Natural killer cell treated with Interleukin-12 subunit alpha and Interleukin-12 subunit beta and Interleukin-15 and Interleukin-18, amount 100 ng/mL, for 72 hours (primary cell): ENCODE results near the gene CACHD1. TPM values are rescaled to one million over a fixed set of nuclear protein-coding genes. Genes with fewer than 3 reads are reported as not detected.

Experiments
- ATAC-seq, 2 donors: fragments of 150-1000 bp; cut with Tn5 transposase in 1 of 2; sonication (Bioruptor Pico), chemical (Tn5 transposase) in 1 of 2; 2 replicates each; pipeline ENCODE4 v1.10.0; 2021
- DNase-seq: peaks from one replicate; pipeline ENCODE4 v3.0.0; 2022; ENCODE audit warnings: low spot score
- H3K27ac Mint-ChIP-seq, 2 donors: 1 replicate in 1 of 2; 2 replicates in 1 of 2; pipeline ENCODE4 v1.8.0; 2022; ENCODE audit warnings: mixed read lengths in 2 of 2, mild to moderate bottlenecking in 1 of 2, moderate library complexity in 1 of 2
- H3K27me3 Mint-ChIP-seq, 2 donors: 1 replicate in 1 of 2; 2 replicates in 1 of 2; pipeline ENCODE4 v1.8.0; 2022; ENCODE audit warnings: mixed read lengths in 2 of 2
- H3K36me3 Mint-ChIP-seq: one replicate; pipeline ENCODE4 v1.8.0; 2022; ENCODE audit warnings: mixed read lengths
- H3K4me1 Mint-ChIP-seq, 2 donors: 1 replicate in 1 of 2; 2 replicates in 1 of 2; pipeline ENCODE4 v1.8.0; 2022; ENCODE audit warnings: low read depth in 2 of 2, mixed read lengths in 2 of 2, mild to moderate bottlenecking in 1 of 2
- H3K4me3 Mint-ChIP-seq: one replicate; pipeline ENCODE4 v1.8.0; 2022; ENCODE audit warnings: mixed read lengths
- H3K9me3 Mint-ChIP-seq: 2 replicates; pipeline ENCODE4 v1.8.0; 2022; ENCODE audit warnings: mixed read lengths
- total RNA-seq, 2 donors: library from RNA; stranded (reverse); gene quantifications; one replicate each; pipeline ENCODE4 v1.2.3, GENCODE V29; 2022

Gene CACHD1
- total RNA-seq, 2 donors from 2014 or later = 0.11 to 0.14 TPM

DNA sequence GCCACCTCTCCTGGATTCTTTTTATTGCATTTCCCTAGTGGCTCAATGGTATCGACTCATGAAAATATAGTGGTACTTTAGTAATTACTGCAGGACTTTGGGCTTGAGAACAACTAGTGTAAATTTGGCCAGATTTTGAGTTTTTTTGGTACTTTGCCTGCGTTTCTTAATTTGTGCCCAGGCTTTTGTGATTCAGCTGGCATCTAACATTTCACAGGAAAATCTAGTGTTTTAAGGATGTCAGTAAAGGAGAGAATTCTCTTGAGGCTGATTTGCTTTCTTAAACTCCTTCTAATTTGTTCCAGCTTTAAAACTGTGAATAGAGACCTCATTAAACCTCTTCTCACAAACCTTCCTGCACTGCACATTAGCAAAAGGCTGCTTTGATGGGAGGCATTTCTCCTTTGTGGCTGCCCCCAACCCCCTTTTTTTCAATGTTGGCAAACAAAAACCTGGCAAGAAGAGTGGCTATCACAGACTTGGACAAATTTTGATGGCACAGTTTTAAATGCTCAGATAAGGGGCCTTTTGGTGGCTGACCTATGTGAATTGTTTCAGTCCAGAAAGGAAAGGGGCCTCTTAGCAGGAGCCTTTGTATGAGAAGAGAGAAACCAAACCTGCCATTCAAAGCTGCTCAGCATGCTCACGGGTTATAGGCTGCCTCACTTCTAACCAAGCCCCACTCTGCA, 161.6 kb downstream of the CACHD1 start:
- Mint-ChIP-seq H3K36me3 (no peaks in the 10 kb centered on the region), H3K27me3 (peaks cover 0 to 6% of the 10 kb centered on the region in 2 donors), H3K4me3 (no peak overlapping the region), H3K27ac (no peak overlapping the region), H3K9me3 (no peaks in the 10 kb centered on the region), H3K4me1 (peaks cover 6% of the 10 kb centered on the region in 2 donors)
- DNase-seq (no peak), ATAC-seq (no peak)

DNA sequence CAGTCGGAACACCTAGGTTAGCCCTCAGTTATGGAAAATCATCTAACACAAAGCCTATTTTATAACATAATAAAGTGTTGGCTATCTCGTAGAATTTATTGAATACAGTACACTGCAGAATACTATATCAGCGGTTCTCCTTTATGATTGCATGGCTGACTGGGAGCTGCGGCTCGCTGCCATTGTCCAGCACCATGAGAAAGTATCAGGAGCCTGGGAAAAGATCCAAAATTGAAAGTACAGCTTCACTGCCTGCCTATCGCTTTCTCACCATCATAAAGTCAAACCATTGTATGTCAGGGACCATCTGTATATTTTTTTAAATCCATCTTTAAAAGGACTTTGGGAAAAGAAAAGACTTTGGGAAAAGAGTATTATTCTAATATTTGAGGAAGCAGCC, 163.0 kb downstream of the CACHD1 start:
- no peaks in the 10 kb centered on the region for H3K36me3 Mint-ChIP-seq
- ATAC-seq (no peak), DNase-seq (no peak)
- H3K4me1 Mint-ChIP-seq = peaks cover 6% of the 10 kb centered on the region in 2 donors
- H3K4me3 Mint-ChIP-seq = no peak overlapping the region
- no peaks in the 10 kb centered on the region for H3K27me3 Mint-ChIP-seq
- H3K27ac Mint-ChIP-seq = no peak overlapping the region
- H3K9me3 Mint-ChIP-seq = no peaks in the 10 kb centered on the region

DNA sequence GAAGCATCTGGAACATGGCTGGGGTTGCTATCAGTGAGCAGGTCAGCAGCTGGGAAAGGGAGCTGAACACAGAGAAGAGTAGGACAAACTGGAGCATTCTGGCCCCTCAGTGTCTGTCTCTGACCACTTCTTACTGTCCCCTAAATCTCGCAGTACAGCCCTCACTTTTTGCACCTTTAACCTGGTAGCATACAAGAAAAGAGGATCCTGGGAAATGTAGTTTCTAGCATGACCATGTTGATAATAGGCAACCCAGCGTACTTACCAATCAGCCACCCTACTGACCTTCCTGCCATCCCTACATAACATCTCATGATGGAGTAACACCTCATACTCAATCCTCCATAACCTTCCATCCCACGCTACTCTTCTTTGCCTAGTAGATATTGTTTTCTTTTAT, 175.8 kb downstream of the CACHD1 start:
- no peak overlapping the region for H3K4me3 Mint-ChIP-seq
- ATAC-seq = no peak
- no peak overlapping the region for H3K27ac Mint-ChIP-seq
- no peaks in the 10 kb centered on the region for H3K9me3 Mint-ChIP-seq
- no peak for DNase-seq
- H3K36me3 Mint-ChIP-seq = no peaks in the 10 kb centered on the region
- no peaks in the 10 kb centered on the region for H3K4me1 Mint-ChIP-seq
- peaks cover 8 to 30% of the 10 kb centered on the region in 2 donors for H3K27me3 Mint-ChIP-seq

DNA sequence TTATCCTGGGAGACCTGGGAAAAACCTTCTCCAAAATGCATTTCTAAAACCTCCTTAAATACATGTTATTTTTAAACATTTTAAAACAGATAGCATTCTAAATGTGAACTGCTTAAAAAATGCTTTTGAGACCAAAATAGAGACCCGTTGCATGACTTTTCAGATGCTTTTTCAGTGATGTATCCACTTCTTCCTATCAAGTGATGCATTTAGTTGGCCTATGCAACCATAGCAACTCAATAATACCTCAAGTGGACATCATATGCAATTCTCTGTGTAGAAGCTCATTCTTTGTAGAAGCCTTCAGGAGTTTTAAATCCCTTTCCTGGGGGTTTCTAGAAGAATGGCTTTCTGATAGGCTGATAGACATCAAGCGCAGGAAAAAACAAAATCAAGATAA, 180.5 kb downstream of the CACHD1 start:
- Mint-ChIP-seq H3K36me3 (no peaks in the 10 kb centered on the region), H3K4me1 (no peaks in the 10 kb centered on the region), H3K9me3 (no peaks in the 10 kb centered on the region), H3K27me3 (peaks cover 18 to 34% of the 10 kb centered on the region in 2 donors), H3K27ac (no peak overlapping the region), H3K4me3 (no peak overlapping the region)
- DNase-seq (no peak), ATAC-seq (no peak)

DNA sequence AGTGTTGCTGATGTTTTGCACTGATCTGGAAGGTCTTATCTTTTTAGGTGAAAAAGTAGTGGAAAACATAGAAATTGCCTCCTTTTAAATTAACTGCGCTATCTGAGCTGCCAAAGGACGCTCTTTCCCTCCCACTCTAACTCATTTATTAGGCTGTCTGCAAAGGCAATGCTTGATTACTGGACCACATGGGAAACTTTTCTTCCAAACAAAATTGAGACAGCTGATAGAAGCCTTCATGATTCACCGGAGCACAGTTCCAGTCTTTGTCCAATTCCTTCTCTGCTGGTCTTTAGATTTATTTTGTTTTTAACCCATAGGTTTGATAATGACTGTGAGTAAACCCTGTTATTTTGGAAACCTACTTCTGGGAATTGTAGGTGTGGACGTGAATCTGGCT, 181.9 kb downstream of the CACHD1 start:
- DNase-seq (no peak), ATAC-seq (no peak)
- Mint-ChIP-seq H3K27me3 (peaks cover 18 to 37% of the 10 kb centered on the region in 2 donors), H3K36me3 (no peaks in the 10 kb centered on the region), H3K4me1 (no peaks in the 10 kb centered on the region), H3K27ac (no peak overlapping the region), H3K4me3 (no peak overlapping the region), H3K9me3 (no peaks in the 10 kb centered on the region)

DNA sequence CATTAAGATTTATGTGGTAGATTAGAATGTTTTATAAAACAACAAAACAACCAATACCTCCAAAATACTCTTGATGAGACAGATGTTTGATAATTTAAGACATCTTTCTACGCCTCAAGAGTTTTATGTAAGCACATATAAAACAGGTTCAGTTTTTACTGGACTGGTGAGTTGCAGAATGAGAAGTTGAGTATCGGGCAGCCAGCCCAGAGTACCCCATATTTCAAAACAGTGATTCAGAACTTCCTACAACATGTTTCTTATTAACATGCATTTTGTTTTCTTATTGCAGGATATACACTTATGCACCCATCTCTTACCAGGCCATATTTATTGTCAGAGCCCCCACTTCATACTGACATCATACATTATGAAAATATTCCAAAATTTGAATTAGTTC, 183.5 kb downstream of the CACHD1 start:
- Mint-ChIP-seq H3K4me1 (no peaks in the 10 kb centered on the region), H3K4me3 (no peak overlapping the region), H3K9me3 (no peaks in the 10 kb centered on the region), H3K27me3 (peaks cover 18 to 38% of the 10 kb centered on the region in 2 donors), H3K27ac (no peak overlapping the region), H3K36me3 (no peaks in the 10 kb centered on the region)
- DNase-seq (no peak), ATAC-seq (no peak)

DNA sequence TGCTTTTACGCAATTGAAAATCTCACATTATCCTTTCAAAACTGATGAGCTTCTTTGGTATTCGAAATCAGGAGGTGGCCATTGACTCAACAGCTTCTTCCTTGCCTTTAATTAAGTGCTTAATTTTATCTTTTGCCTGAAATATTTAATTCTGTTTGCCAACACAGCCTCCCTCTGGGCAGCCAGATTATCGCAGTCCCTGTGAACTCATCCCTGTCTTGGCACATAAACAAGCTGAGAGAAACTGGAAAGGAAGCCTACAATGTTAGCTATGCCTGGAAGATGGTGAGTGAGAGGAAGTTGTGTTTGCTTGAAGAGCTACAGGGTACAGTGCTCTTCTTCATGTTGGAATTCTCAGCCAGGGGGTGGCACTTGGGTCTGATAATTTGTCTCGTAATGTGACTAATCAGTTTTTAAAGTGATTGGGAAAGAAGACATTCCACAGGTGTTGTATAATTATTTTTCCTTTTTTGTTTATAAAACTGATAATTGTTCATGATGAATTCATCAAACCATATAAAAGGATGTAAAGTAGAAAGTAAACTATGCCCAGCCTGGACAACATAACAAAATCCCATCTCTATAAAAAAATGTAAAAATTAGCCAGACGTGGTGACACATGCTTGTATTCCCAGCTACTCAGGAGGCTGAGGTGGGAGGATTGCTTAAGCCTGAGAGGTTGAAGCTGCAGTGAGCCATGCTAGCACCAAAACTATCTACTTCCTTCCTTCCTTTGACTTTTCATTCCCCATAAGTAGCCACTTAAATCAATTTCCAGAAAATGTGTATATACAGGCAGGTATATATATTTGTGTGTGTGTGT, 184.8 kb downstream of the CACHD1 start:
- Mint-ChIP-seq H3K4me1 (no peaks in the 10 kb centered on the region), H3K36me3 (no peaks in the 10 kb centered on the region), H3K9me3 (no peaks in the 10 kb centered on the region), H3K27ac (no peak overlapping the region), H3K4me3 (no peak overlapping the region), H3K27me3 (peaks cover 14 to 38% of the 10 kb centered on the region in 2 donors)
- DNase-seq (no peak), ATAC-seq (no peak)

DNA sequence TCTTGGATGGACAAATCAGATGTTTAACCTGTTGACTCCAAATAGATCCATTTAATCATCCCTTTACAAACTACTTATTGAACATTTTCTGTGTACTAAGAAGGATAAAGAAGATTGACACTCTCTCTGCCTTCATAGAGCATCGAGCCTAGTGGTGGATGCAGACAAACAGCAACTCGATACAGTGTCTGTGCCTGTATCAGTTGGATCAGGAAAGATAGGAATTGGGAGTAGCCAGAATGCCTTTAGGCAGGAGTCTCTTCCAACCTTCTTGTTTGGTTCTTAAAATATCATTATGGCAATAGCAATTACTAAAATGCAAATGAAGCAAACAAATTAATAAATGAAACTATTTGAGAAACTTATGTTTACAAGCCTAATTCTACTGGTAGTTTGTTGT, 185.9 kb downstream of the CACHD1 start:
- no peak overlapping the region for H3K4me3 Mint-ChIP-seq
- no peaks in the 10 kb centered on the region for H3K36me3 Mint-ChIP-seq
- peaks cover 13 to 38% of the 10 kb centered on the region in 2 donors for H3K27me3 Mint-ChIP-seq
- H3K9me3 Mint-ChIP-seq = no peaks in the 10 kb centered on the region
- H3K27ac Mint-ChIP-seq = no peak overlapping the region
- DNase-seq (no peak), ATAC-seq (no peak)
- H3K4me1 Mint-ChIP-seq = no peaks in the 10 kb centered on the region

DNA sequence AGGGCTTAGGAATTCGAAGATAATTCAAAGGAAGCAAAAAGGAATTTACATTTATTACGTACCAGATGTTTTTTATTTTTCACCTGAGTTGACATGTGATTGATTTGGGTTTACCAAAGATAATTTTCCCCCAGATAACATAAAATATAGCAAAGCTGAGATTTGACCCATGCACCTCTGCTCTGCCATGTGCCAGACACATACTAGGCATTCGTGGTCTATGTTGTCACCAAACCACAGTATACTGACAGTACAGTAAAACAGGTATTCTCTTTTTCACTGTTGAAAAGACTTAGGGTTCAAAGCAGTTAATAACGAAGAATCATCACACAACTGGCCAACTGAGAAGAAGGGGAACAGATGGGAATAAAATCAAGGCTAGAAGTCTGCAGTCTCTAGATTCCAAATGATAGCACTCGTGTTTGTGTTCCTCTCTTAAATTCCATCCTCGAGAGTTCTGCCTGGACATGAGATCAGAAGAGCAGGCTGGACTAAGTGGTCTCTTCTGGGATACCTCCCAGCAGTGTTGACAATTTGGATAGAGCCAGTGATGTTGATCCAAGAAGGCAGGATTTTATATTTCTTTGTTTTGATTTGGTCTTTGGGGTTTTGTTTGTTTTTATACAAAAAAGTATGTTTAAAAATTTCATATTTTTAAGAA, 189.7 kb downstream of the CACHD1 start:
- DNase-seq (no peak), ATAC-seq (no peak)
- Mint-ChIP-seq H3K36me3 (no peaks in the 10 kb centered on the region), H3K27ac (no peak overlapping the region), H3K4me1 (no peaks in the 10 kb centered on the region), H3K4me3 (no peak overlapping the region), H3K9me3 (no peaks in the 10 kb centered on the region), H3K27me3 (peaks cover under 1 to 19% of the 10 kb centered on the region in 2 donors)

DNA sequence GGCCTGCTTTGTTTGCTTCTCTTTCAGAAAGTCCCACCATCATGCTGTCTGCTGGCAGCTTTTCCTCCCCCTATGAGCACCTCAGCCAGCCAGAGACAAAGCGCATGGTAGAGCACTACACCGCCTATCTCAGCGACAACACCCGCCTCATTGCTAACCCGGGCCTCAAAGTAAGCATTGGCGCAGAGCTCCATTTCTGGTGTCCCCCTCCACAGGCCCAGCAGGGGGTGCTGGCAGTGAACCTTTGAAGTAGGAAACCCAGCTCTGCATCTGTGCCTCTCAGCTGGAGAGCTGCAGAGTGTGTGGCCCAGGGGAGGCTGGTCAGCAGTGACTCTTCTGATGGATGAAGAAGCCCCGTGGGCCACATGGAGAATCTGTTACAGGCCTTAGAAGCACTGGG, 193.7 kb downstream of the CACHD1 start:
- Mint-ChIP-seq H3K9me3 (no peaks in the 10 kb centered on the region), H3K27ac (no peak overlapping the region), H3K4me1 (no peaks in the 10 kb centered on the region), H3K27me3 (peaks cover 2 to 8% of the 10 kb centered on the region in 2 donors), H3K4me3 (no peak overlapping the region), H3K36me3 (no peaks in the 10 kb centered on the region)
- DNase-seq (no peak), ATAC-seq (no peak)

DNA sequence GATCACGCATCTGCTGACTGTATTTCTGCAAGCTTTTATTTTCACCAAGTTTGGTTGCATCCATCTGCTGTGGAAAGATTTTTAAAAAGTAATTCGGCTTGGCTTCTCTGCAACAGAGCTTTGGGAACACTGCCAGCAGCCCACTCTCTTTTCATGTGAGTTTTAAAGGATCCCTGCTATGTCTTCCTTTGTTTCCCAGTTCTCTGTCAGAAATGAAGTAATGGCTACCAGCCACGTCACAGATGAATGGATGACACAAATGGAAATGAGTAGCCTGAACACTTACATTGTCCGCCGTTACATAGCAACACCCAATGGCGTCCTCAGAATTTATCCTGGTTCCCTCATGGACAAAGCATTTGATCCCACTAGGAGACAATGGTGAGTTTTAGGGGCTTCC, 194.4 kb downstream of the CACHD1 start:
- Mint-ChIP-seq H3K36me3 (no peaks in the 10 kb centered on the region), H3K27me3 (peaks cover 1 to 2% of the 10 kb centered on the region in 2 donors), H3K4me1 (no peaks in the 10 kb centered on the region), H3K9me3 (no peaks in the 10 kb centered on the region), H3K27ac (no peak overlapping the region), H3K4me3 (no peak overlapping the region)
- ATAC-seq (no peak), DNase-seq (no peak)

DNA sequence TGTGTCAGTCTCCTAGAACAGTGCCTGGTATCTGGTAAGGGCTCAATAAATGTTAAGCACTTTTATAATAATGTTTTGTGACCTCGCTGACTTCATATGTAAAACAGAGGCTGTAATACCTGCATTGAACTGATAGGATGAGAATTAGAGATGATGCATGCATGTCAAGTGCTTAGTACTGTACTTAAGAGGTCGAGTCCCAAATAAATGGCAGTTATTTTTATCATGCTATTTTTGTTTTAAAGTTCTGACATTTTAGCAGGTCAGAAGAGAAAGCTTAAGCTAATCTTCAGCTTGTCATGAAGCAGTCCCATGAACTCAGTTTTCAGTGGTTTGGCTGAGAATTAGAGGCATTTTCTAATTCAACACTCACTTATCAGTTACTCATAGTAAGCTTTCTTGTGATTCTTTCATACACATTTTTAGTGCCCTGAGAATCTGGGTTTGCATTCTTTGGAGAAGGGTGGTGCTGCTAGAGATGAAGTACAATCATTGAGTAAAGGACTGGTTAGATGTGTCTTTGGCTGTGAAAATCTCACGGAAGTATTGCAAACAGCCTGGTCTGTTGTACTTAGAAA, 199.3 kb downstream of the CACHD1 start:
- Mint-ChIP-seq H3K36me3 (no peaks in the 10 kb centered on the region), H3K9me3 (no peaks in the 10 kb centered on the region), H3K4me3 (no peak overlapping the region), H3K4me1 (no peaks in the 10 kb centered on the region), H3K27me3 (peaks cover 0 to 9% of the 10 kb centered on the region in 2 donors), H3K27ac (no peak overlapping the region)
- DNase-seq = no peak
- ATAC-seq = no peak

DNA sequence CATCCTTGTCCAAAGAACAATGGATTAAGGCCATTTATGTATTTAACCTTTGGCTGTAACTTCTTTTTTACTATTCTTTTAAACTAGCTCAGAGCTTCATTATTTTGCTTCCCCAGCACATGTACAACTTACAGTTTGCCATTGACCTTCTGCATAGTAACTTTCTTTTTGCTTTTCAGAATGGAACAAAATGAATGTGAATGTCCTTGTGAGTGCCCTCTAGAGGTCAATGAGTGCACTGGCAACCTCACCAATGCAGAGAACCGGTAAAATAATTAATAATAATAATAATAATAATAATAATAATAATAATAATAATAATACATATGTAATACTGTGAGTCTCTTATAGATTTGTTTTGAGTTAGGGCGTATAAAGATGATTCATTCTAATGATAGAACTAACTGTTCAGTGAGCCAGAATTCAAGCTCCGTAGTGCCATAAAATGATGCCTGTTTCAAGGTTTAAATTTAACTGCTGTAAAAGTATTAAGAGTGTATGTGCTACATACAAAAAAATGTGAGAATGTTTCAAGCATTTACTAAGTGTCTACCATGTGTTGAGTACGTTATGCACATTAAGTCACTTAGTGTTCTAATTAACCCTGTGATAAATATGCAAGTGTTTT, 205.9 kb downstream of the CACHD1 start:
- Mint-ChIP-seq H3K4me3 (no peak overlapping the region), H3K36me3 (no peaks in the 10 kb centered on the region), H3K9me3 (no peaks in the 10 kb centered on the region), H3K4me1 (no peaks in the 10 kb centered on the region), H3K27ac (no peak overlapping the region), H3K27me3 (peaks cover 0 to 16% of the 10 kb centered on the region in 2 donors)
- no peak for DNase-seq
- no peak for ATAC-seq
